SK-N-SH (cell line): ENCODE measurements around the gene CDH23. TPM values are rescaled to one million over a fixed set of nuclear protein-coding genes. Genes with fewer than 3 reads are reported as not detected.

Source experiments
- CTCF ChIA-PET: fragments of 300-600, 350-600 bp; formaldehyde crosslinking; extraction: SDS; loops from one replicate; lab custom pipeline; 2021; lab: Yijun Ruan, JAX
- POLR2A ChIA-PET: fragments of 350-600 bp; sonication (Branson Sonifier 250); formaldehyde crosslinking; extraction: SDS; loops from one replicate; lab custom pipeline; 2020; ENCODE audit warnings: antibody characterized with exemption, inconsistent platforms; lab: Yijun Ruan, JAX
- DNase-seq: peaks from one replicate; pipeline ENCODE4 v3.0.0; 2012
- H2AFZ ChIP-seq: fragments of 200-600 bp; sonication (generic); 2 replicates; pipeline ENCODE4 v1.8.1; 2016; ENCODE audit warnings: antibody characterized with exemption, mild to moderate bottlenecking, low read depth
- H3F3A ChIP-seq: fragments of 200-600 bp; sonication (generic); replicated peaks from 2 replicates; pipeline ENCODE3; 2016; ENCODE audit warnings: antibody characterized with exemption, mild to moderate bottlenecking; ENCODE audit not compliant: insufficient read depth
- H3K27ac ChIP-seq, 2 experiments: fragments of 200-500 bp in 1 of 2; fragments of 200-600 bp in 1 of 2; sonication (Bioruptor generic) in 1 of 2; sonication (generic), shearing (Covaris generic) in 1 of 2; 2 replicates each; pipeline versions ENCODE4 v1.5.1 to v1.6.1; 2014 to 2016; ENCODE audit warnings: low read depth in 2 of 2, inconsistent platforms in 1 of 2, low read length in 1 of 2, mild to moderate bottlenecking in 1 of 2, mixed read lengths in 1 of 2
- H3K27me3 ChIP-seq: fragments of 200-600 bp; sonication (generic), shearing (Covaris generic); 2 replicates; pipeline ENCODE4 v1.6.1; 2016; ENCODE audit warnings: mixed run types; ENCODE audit not compliant: insufficient read depth
- H3K36me3 ChIP-seq, 2 experiments: fragments of 200-500 bp in 1 of 2; fragments of 200-600 bp in 1 of 2; sonication (Bioruptor generic) in 1 of 2; sonication (generic) in 1 of 2; replicated peaks in 1 of 2; 2 replicates each; pipeline versions ENCODE3 to v1.5.1; 2014 to 2016; ENCODE audit warnings: low read length in 1 of 2, mild to moderate bottlenecking in 1 of 2; ENCODE audit not compliant: insufficient read depth in 2 of 2, control insufficient read depth in 1 of 2
- H3K4me1 ChIP-seq, 2 experiments: fragments of 200-500 bp in 1 of 2; fragments of 200-600 bp in 1 of 2; sonication (Bioruptor generic) in 1 of 2; sonication (generic), shearing (Covaris generic) in 1 of 2; 2 replicates each; pipeline versions ENCODE4 v1.5.1 to v1.6.1; 2014 to 2016; ENCODE audit warnings: low read depth in 1 of 2, low read length in 1 of 2, mixed run types in 1 of 2; ENCODE audit not compliant: insufficient read depth in 2 of 2, control insufficient read depth in 1 of 2
- H3K4me2 ChIP-seq: fragments of 200-600 bp; sonication (generic), shearing (Covaris generic); 2 replicates; pipeline ENCODE4 v1.6.1; 2017; ENCODE audit warnings: mixed run types
- H3K4me3 ChIP-seq, 2 experiments: fragments of 200-500 bp in 1 of 2; fragments of 200-600 bp in 1 of 2; sonication (Bioruptor generic) in 1 of 2; sonication (generic), shearing (Covaris generic) in 1 of 2; 2 replicates each; pipeline versions ENCODE4 v1.5.1 to v1.8.1; 2014 to 2016; ENCODE audit warnings: low read depth in 2 of 2, inconsistent platforms in 1 of 2, low read length in 1 of 2, mild to moderate bottlenecking in 1 of 2, mixed read lengths in 1 of 2, moderate library complexity in 1 of 2
- H3K79me2 ChIP-seq: fragments of 200-600 bp; sonication (generic); 2 replicates; pipeline ENCODE4 v1.8.1; 2017; ENCODE audit warnings: mild to moderate bottlenecking; ENCODE audit not compliant: insufficient read depth
- H3K9ac ChIP-seq: fragments of 200-600 bp; sonication (generic); 2 replicates; pipeline ENCODE4 v1.6.1; 2017; ENCODE audit warnings: mixed run types
- H3K9me2 ChIP-seq: fragments of 200-600 bp; sonication (generic); 2 replicates; pipeline ENCODE4 v1.6.1; 2017; ENCODE audit warnings: mixed run types
- H3K9me3 ChIP-seq: fragments of 200-600 bp; sonication (generic); 2 replicates; pipeline ENCODE4 v1.6.1; 2017; ENCODE audit warnings: mixed run types, mild to moderate bottlenecking, moderate library complexity
- H4K20me1 ChIP-seq: fragments of 200-600 bp; sonication (generic); 2 replicates; pipeline ENCODE4 v1.6.1; 2017; ENCODE audit warnings: mild to moderate bottlenecking, mixed run types; ENCODE audit not compliant: insufficient read depth
- FOXJ3 ChIP-seq: sonication (generic); formaldehyde crosslinking; IDR thresholded peaks from 2 replicates; pipeline ENCODE4 v1.5.1; 2020; ENCODE audit warnings: mild to moderate bottlenecking, missing genetic modification reagents
- GABPA ChIP-seq: IDR thresholded peaks from 2 replicates; pipeline ENCODE4 v1.4.0; 2012; ENCODE audit warnings: low read depth, mild to moderate bottlenecking
- RAD21 ChIP-seq: IDR thresholded peaks from 2 replicates; pipeline ENCODE4 v1.6.1; 2012; ENCODE audit warnings: mild to moderate bottlenecking, low read length
- RFX5 ChIP-seq: IDR thresholded peaks from 2 replicates; pipeline ENCODE4 v1.6.1; 2012; ENCODE audit warnings: mild to moderate bottlenecking, improper control_type of control experiment, low read length
- RXRA ChIP-seq: IDR thresholded peaks from 2 replicates; pipeline ENCODE4 v1.4.0; 2012; ENCODE audit warnings: low read depth, mild to moderate bottlenecking, borderline replicate concordance
- SMC3 ChIP-seq: IDR thresholded peaks from 2 replicates; pipeline ENCODE4 v1.6.1; 2012; ENCODE audit warnings: low read depth, low read length, improper control_type of control experiment
- TAF1 ChIP-seq: IDR thresholded peaks from 2 replicates; pipeline ENCODE4 v1.6.1; 2012; ENCODE audit warnings: low read depth, mild to moderate bottlenecking, low read length, moderate library complexity, borderline replicate concordance
- TCF12 ChIP-seq: IDR thresholded peaks from 2 replicates; pipeline ENCODE4 v1.4.0; 2012
- WGBS: methylation state at CpG from one replicate; pipeline ENCODE4 v1.1.6; 2017; ENCODE audit warnings: low lambda C conversion rate; 5-methylcytosine and 5-hydroxymethylcytosine counted together
- polyA plus RNA-seq, 3 experiments: library from polyadenylated mRNA; depleted of rRNA; stranded (reverse); fragments of >200 nt; gene quantifications; 2 replicates each; pipeline ENCODE4 v1.2.3, GENCODE V29; 2012

Gene CDH23
- polyA plus RNA-seq, 1 of the 3 experiments (the other 2 are of a cell fraction): 0.03 TPM

DNA sequence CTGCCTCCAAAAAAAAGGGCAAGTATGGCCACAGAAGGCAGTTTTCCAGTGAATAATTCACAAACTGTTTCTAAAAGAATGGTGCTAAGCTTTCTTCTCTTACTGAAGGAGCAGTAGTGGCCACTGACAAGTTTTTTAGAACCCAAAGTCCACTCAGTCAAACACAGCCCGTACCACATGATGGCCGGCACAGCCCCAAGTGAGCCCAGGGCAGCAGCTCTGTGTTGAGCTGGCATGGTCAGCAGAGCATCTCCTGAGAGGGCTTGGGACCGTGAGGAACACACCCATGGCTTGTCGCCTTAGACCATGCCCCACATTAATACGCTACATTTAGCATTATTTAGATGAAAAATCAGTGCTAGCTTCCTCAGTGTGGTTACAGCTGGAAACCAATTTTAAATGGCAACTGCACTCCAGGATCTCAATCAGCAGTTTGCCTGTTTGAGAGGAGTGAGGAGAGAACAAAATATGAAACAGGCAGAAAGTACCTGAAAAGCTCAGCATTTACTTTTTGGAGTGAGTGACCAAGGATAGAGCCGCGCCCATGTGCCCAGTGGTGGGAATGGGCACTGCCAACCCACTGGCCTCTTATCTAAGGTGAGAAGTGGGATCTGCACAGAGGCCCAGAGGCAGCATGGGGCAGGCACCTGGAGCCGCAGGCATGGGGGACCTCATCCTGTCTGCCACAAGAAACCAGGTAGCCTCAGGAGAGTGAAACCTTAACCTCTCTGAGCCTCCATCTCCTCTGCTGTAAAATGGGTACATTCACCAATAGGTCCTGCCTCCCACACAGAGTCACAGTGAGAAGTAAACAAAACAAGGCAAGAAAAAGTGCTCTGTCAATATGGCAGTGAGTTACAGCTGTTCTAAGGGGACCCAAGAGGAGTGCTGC lies 437.0 kb downstream of the CDH23 start:
- Histone ChIP-seq H3K4me1 (peaks cover 30 to 34% of the 10 kb centered on the region in 2 experiments), H3K9me3 (no peaks in the 10 kb centered on the region), H2AFZ (no peak overlapping the region), H3K9ac (no peak overlapping the region), H3K9me2 (no peaks in the 10 kb centered on the region), H3K79me2 (peaks cover 75% of the 10 kb centered on the region), H3F3A (peaks cover 3% of the 10 kb centered on the region), H3K27ac (no peak overlapping the region; a peak in 1 of 4 replicates), H3K36me3 (peaks cover 36 to 41% of the 10 kb centered on the region in 2 experiments), H3K4me2 (no peak overlapping the region), H4K20me1 (peaks cover 74% of the 10 kb centered on the region), H3K4me3 (no peak overlapping the region), H3K27me3 (no peaks in the 10 kb centered on the region)
- no peak for DNase-seq
- CTCF ChIA-PET: interaction anchor here (1.1 to 6.4 kb wide), 4 partner anchors 9 to 62 kb away, joined by 3 to 65 read pairs (median 4); partner anchors contain the start of gene VSIR
- POLR2A ChIA-PET: no interaction called here
- 97% methylated on average over 7 of the region's 8 CpGs for WGBS
- TF ChIP-seq TAF1: no peak
- 0 out of 2 replicates have a peak, but pooled peaks have one; percentile 14 for TF ChIP-seq FOXJ3 (CRISPR knock-in tag)
- no peak for TF ChIP-seq SMC3
- TF ChIP-seq GABPA: no peak
- TF ChIP-seq RAD21: no peak
- TF ChIP-seq RXRA: no peak
- no peak for TF ChIP-seq TCF12

- Histone ChIP-seq H3F3A (peaks cover 3% of the 10 kb centered on the region), H3K9ac (no peak overlapping the region), H3K4me2 (no peak overlapping the region), H3K27ac (no peak overlapping the region; a peak in 1 of 4 replicates), H3K79me2 (peaks cover 81% of the 10 kb centered on the region), H3K9me2 (no peaks in the 10 kb centered on the region), H3K4me1 (peaks cover 34 to 37% of the 10 kb centered on the region in 2 experiments), H3K4me3 (no peak overlapping the region), H2AFZ (no peak overlapping the region), H3K27me3 (no peaks in the 10 kb centered on the region), H3K36me3 (peaks cover 30 to 34% of the 10 kb centered on the region in 2 experiments), H4K20me1 (peaks cover 80% of the 10 kb centered on the region), H3K9me3 (no peaks in the 10 kb centered on the region)
- ChIA-PET CTCF (interaction anchor here (1.1 to 6.4 kb wide), 4 partner anchors 10 to 61 kb away, joined by 3 to 65 read pairs (median 4); partner anchors contain the start of gene VSIR), POLR2A (no interaction called here)
- no peak for DNase-seq
- 95% methylated on average over 14 of the region's 14 CpGs for WGBS
- TF ChIP-seq RFX5: no peak
- TF ChIP-seq FOXJ3 (CRISPR knock-in tag): 0 out of 2 replicates have a peak, but pooled peaks have one; percentile 9
These were observed 437.6 kb downstream of the CDH23 start for GRCh38 chr10:71834343-71834674.
